ENCODE data around the gene ATG101.
"Not testable (repeated sequence)": the region's sequence is repeated elsewhere in the genome, so short reads cannot be mapped to it uniquely, and the experiment has no call there.

Gene ATG101

DNA sequence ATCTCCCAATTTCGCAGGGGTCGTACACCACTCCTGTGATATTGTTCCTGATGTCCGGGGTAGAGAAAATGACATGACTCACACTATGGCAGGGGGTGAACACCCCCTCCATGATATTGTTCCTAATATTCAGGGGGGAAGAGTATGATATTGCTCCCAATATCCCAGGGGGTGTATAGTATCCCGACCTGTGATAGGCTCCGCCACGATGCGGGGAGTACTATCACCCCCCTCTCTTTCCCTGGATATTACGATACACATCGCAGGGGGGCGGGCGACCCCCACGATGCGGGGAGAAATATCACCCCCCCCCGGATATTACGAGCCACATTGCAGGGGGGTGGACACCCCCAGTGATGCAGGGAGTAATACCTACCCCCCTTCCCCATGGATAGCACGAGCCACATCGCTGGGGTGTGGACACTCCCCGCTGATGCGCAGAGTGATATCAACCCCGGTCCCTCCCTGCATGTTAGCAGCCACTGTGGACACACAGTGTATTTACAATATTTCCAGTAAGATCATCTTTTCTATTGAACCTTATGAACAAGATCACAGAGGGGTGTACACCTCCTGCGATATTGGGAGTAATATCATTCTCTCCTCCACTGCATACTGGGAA, 27.4 kb downstream of the ATG101 start:
- DNase-seq (ENCODE audit: low read depth): no peak

DNA sequence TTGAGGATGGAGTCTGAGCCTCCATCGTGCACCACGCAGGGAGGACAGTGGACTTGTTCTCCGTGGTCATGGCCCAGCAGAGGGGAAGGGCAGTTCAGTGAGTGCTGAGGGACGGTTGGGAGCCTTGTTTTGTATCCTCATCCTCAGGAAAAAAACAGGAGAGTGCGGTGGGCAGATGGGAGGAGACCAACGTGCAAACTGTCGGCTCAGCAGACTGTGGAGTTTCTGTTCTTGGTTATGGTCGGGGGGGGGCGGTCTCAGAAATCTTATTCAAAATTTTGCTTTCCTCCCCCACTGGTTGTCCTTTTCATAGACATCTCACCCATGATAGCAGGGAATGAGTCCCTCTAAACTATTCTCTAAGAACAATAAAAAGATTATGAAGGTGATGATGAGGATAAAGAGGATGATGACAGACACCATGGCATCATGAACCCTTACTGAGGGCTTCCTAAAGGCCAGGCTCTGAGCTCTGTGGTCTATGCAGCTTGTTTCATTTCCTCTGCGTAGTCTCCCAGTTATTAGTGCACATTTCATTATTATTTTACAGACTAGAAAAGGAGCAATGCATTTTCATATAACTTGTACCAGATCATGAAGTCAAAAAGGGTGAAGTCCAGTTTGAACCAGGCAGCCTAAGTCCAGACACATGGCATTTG, 34.8 kb downstream of the ATG101 start:
- not testable (repeated sequence) for DNase-seq (ENCODE audit: low read depth)

DNA sequence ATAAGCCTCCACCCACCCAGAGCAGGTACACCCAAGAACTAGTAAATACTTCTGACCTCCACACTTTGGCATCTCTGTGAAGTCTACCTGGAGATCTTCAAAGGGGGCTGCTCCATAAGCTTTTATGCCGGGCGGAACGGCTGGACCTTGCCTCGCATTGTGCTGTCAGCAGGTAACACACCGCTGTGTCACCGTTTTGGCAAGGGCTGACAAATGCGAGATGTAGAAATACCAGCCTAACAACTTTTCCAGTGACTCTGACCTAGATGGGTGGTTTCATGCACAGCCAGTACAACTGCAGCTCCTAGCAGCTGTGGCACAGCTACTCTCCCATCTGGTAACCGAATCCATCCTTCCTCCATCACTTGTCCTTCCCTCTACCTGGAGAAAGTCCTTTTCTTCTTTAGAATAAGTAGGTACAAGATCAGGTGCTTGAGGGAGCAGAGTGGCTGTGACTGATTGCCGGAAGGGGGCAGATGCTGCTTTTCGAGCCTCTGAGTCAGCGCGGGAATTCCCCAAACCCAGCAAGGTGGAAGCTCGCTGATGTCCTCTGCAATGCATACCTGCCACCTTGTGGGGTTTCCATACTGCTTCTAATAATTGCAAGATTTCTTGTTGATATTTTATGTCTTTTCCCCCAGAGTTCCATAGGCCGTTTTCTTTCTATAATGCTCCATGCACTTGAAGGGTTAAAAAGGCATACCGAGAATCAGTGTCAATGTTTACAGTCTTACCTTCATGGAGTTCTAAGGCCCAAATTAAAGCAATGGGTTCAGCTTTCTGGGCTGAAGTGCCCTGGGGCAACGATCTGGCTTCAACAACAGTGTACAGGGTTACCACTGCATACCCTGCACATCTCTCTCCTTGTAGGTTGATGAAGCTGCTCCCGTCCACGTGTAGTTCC, 46.7 kb downstream of the ATG101 start:
- DNase-seq (ENCODE audit: low read depth): not testable (repeated sequence)

DNA sequence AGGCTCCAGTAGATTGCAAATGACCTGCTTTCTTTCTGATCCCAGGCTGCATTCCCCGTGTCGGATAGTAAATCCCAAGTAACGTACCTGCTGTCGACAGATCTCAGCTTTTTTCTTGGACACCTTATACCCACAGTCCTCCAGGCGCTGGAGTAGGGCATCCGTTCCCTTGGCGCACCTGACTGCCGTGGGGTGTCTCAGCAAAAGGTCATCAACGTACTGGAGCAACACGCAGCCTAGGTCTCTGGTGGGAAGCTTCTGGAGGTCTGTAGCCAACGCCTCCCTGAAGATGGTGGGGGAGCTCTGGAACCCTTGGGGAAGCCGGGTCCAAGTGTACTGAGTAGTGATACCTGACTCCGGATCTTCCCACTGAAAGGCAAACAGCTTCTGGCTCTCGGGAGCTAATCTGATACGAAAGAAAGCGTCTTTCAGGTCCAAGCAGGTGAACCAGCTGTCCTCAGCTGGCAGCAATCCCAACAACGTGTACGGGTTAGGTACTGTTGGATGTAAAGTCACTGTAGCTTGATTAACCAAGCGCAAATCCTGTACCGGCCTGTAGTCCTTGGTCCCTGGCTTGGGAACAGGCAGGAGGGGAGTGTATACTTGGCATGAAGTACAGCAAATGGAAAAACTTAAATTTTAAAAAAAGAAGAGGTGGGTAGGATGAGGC, 48.2 kb downstream of the ATG101 start:
- not testable (repeated sequence) for DNase-seq (ENCODE audit: low read depth)

DNA sequence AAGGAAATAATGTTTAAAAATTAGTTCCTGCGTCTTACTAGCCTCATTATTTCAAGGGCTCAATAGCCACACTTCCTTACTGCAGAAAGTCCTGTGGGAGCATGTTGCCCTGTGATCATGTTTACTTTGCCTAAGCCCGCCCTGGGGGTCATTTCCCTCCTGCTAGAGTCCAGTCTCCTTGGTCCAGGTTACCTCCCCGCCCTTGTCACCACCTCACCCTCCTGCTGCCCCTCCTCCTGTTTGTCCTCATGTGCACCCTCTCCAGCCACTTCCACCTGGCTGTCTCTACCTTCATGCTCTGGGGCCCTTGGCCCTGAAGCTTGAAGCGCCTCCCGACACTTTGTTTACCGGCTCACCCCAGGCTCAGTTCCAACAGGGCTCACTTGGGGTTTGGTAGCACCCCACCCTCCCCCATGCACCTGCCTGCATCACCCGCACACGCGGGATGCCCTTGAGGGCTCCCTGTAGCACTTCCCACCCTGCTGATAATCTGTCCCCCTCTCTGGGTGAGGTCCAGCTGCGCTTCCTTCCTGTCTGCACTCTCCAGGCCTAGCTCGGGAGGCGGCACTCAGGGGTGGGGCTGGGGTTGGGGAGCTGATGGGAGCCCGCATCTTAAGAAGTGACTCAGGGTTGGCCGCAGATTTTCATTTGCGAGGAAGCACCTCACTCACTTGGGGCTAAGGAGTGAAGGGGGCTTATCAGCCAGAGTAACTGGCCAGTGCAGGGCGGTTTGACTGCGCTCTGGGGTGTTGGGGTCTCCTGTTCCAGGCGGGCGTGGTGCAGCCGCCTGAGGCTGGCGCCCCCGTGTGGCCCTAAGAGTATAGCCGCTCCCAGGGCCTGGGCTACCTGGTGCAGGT, 49.8 kb downstream of the ATG101 start:
- DNase-seq (ENCODE audit: low read depth): peak; percentile 15

DNA sequence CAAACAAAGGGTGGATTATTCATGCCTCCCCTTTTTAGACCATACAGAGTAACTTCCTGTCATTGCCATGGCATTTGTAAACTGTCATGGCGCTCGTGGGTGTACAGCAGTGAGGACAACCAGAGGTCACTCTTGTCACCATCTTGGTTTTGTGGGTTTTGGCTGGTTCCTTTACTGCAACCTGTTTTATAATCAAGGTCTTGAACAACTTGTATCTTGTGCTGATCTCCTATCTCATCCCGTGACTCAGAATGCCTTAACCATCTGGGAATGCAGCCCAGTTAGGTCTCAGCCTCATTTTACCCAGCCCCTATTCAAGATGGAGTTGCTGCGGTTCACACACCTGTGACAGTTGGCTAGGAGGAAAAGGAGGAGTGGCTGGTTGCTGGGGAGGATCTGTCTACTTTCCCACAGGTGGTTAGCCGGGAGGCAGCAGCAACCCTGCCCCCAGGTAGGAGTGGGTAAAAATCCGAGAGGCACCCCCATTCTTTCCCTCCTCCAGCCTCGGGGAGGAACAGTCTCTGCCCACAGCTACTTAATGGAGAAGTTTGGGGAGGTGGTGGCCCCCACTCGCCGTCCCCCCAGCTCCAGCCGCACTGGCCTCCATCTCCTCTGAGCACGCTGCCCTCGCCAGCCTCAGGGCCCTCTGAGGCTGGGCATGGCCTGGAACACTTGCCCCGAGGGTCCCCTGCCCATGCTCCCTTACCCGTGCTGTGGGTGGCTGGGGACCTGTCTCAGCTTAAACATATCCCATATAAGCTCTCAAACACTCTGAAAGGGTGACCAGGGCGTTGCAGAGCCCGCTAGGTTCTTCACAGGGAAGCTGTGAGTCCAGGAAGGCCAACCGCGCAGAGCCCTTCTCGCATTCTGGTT, 51.4 kb downstream of the ATG101 start:
- DNase-seq (ENCODE audit: low read depth): peak; percentile 13

DNA sequence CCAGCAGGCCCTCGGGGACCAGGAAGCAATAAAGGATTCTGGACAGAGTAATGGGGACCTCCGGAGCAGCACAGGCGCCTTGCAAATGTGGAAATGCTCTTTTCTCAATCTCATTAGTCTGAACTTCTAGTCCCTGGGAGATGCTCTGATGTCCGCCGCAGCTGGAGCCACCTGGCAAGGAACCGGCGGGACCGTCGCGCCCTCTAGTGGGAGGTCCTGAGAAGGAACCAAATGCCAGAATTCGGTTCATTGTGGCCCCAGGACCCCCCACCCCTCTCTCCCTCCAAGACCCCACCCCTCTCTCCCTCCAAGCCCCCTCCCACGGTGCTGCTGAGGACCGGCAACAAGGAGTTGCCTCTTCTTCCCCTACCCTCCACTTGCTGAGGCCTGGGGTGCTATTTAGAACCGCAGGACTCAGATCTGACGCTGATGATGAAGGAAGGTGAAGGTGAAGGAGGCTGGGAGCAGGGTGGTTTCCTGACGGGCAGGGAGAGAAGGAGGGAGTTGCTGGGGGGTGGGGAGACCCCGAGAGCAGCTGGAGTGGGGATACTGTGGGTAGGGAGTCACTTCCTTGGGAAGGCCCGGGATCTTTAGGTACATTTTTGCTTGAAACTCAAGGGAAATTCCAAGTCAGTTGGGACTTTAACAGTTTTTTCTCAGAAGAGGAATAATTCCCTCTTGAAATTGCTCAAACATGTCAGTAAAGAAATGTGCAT, 52.2 kb downstream of the ATG101 start:
- peak; percentile 46 for DNase-seq (ENCODE audit: low read depth)

DNA sequence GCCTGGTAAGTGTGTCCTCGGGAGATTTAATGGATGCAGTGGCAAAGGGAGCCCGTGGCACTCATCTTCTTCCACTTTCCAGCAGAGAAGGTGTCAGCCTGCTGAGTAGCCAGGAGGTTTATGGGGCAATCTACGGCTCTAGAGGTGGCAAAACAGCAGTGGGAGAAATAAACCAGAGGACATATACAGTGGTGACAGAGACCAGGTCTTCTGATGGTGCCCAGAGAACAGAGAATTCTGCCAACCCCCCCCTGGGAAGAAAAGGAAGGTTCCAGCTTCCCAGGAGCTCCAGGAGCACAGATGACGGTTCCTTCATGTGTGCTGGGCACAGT, 52.7 kb downstream of the ATG101 start:
- DNase-seq (ENCODE audit: low read depth): no peak

DNA sequence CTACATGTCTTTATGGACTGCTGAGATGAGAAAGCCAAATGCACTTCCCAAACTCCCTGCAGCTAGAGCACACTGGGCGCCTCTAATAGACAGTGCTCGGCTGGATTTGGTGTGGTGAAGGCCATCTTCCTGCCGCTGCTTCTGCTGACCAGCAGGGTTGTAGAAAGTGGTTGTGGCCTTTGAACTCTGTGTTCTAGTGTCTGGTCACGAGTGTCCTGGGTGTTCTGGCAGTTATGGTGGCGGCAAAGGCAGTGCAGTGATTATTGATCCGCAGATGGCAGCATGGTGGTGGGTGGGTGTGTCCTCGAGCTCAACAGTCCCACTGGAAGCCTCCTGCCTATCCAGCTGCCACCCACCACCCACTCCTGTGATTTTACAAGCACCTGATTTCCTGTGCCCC, 53.1 kb downstream of the ATG101 start:
- no peak for DNase-seq (ENCODE audit: low read depth)

DNA sequence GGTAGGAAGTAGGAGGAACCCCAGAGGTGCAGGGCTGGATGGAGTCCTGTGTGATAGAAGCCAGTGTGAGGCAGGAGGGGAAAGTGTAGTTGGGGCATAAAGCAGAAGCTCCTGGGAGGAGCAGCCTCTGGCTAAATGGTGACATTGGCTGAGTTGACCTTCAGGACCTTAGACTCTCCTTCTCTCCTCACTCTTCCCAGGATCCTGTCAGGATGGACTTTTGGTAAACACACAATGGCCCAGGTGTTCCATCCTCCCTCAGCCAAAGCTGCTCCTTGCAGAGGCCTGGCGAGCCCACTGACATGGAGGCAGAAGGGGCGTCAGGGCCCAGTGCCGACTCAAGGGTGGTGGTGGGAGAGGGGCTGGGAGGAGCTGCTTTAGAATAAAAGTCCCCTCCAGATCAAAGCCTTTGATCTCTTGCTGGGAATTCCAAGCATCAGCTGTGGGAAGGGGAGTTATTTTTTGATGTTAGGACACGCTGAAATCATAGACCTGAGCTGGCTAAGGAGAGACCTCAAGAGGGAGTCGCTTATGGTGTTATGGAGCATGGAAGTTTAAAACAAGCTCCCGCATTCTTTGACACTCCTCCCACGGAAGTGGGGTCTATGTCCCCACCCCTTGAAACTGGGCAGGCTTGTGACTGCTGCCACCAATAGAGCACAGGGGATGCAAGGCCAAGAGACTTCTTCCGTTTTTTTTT, 53.9 kb downstream of the ATG101 start:
- DNase-seq (ENCODE audit: low read depth): no peak

DNA sequence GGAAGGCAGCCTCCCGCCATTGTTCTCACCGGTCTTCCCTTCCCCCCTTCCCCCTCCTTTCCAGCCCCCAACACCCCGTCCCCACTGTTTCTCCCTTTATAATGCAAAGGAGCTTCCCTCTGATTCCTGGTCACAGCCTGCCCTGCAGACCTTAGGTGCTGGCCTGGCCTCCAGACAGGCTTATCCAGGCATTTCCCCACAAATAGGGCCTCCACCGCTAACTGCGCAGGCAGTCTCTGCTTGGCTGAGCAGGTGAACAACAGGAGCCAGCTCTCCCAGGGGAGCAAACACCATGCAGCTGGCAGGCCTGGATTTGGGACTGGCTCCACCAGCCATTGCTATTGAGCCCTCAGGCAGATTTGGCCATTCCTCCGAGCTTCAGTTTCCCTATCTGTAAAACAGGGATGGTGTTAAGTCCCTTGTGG, 55.7 kb downstream of the ATG101 start:
- no peak for DNase-seq (ENCODE audit: low read depth)

DNA sequence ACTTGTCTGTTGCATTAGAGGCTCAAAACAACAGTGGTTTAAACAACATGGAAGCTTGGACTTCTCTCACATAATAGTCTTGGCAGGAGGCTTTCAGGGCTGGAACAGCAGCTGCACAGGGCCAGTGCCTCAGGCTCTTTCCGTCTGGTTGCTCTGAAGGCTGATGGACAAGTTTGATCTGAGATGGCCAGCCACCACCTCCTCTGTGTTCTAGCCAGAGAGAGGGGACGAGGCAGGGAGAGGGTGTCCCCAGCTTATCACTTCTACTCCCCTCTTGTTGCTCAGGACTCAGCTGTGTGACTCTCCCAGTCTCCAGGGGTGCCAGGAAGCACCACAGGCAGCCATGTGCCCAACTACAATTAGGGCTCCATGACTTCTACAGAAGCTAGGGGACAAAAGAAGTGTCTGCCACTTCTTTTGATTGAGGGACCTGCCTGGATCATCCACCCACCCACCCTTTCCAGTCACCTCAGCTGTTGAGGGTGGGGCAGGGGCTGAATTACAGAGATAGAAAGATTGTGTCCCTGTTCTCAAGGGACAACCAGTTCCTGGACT, 56.3 kb downstream of the ATG101 start:
- no peak for DNase-seq (ENCODE audit: low read depth)
